Pancreas (tissue), 10 donors: ENCODE measurements around the gene SELL. TPM values are rescaled to one million over a fixed set of nuclear protein-coding genes. Genes with fewer than 3 reads are reported as not detected.
"Not testable (repeated sequence)": the region's sequence is repeated elsewhere in the genome, so short reads cannot be mapped to it uniquely, and the experiment has no call there.

Source experiments
- ATAC-seq, 4 donors: fragments of 200-7000 bp; cut with Tn5 transposase; one replicate each; pipeline versions ENCODE4 v1.8.0 to v1.9.1; 2020; ENCODE audit warnings: mild to moderate bottlenecking in 4 of 4, moderate library complexity in 4 of 4
- DNase-seq, 6 donors: peaks; one replicate each; pipeline ENCODE4 v3.0.0-alpha.2; 2020
- FAIRE-seq: peaks from 2 replicates; lab custom pipeline; 2012; peaks lifted over from hg19 to GRCh38; lab: Jason Lieb, UNC
- H3K27ac ChIP-seq, 4 donors: fragments of 200-600 bp; sonication (generic); 1 replicate in 3 of 4; 2 replicates in 1 of 4; pipeline versions ENCODE4 v1.5.0 to v1.8.0; 2020
- H3K27me3 ChIP-seq, 4 donors: fragments of 200-600 bp; one replicate each; pipeline ENCODE4 v1.8.0; 2021
- H3K36me3 ChIP-seq, 3 donors: fragments of 200-600 bp; sonication (generic) in 1 of 3; one replicate each; pipeline versions ENCODE4 v1.5.0 to v1.8.0; 2020 to 2021
- H3K4me1 ChIP-seq, 3 donors: fragments of 200-600 bp; one replicate each; pipeline ENCODE4 v1.8.0; 2021
- H3K4me3 ChIP-seq, 4 donors: fragments of 200-600 bp; sonication (generic) in 2 of 4; one replicate each; pipeline versions ENCODE4 v1.5.0 to v1.8.0; 2020 to 2021
- H3K9me3 ChIP-seq, 4 donors: fragments of 200-600 bp; one replicate each; pipeline ENCODE4 v1.8.0; 2021
- CTCF ChIP-seq, 4 donors: fragments of 200-600 bp; sonication (generic) in 3 of 4; IDR thresholded peaks; one replicate each; pipeline versions ENCODE4 v1.5.0 to v1.8.0; 2021; ENCODE audit warnings: antibody characterized with exemption in 4 of 4
- WGBS, 2 donors: extraction: QIAGEN DNeasy Blood & Tissue Kit; methylation state at CpG; one replicate each; pipeline ENCODE4 v1.1.7; 2013; 5-methylcytosine and 5-hydroxymethylcytosine counted together
- intact Hi-C, 3 donors: fragments of 100-400 bp; cut with DNase I; formaldehyde crosslinking; loops; one replicate each; pipeline versions ENCODE4 v1.11.1 to v1.14.2; 2022
- polyA plus RNA-seq, 2 donors: library from polyadenylated mRNA; stranded (reverse); fragments of 200-250 nt; gene quantifications; one replicate each; pipeline ENCODE4 v1.2.3, GENCODE V29; 2013
- total RNA-seq, 6 donors: library from RNA; stranded (reverse); fragmentation: NEBNext Ultra II Directional in 4 of 6; extraction: Animal tissue kit (Norgen Biotek cat#: 25700) in 4 of 6; gene quantifications; one replicate each; pipeline versions ENCODE4 v1.2.1 to v1.2.4, GENCODE V29; 2021 to 2023
- donor health status: healthy with polysubstance abuse.
- donor health status: DM: no; HTN: no; CAD: no; lungs with moderate emphysema.
- donor health status: DM: no; HTN: no; CAD: no.
- donor health status: control.
- donor health status: control.
- donor health status: Bipolar disorder and iron deficiency.
- donor health status: DM: yes; HTN: yes; CAD: no.
- donor health status: DM: no; HTN: no; CAD: no.
- donor health status: DM: no; HTN: no; CAD: no.
- donor health status: DM: yes; HTN: yes; CAD: no.

SELL gene
- total and polyA plus RNA-seq, 8 donors: 0.23 to 2.9 (median 0.87) TPM

DNA sequence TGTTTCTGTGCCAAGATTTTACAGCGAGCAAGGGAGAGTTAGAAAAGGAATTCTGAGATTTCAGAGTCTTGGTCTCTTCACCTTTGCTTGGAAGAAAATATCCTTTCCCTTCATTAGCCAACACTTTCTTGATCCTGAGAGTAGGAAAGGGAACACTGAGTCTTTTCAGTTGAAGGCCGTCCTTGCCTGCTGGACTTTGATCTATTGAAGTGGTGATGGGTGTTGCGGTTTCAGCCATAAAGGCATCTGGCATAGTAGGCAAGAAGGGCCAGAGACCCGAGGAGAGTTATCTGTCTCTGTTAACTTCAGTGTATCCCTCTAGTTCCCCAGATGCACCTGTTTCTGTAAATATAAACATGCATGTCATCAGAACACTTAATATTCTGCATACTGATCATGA is 12.7 kb upstream of the SELL start:
- Histone ChIP-seq H3K4me1 (no peaks in the 10 kb centered on the region), H3K27ac (no peak overlapping the region), H3K4me3 (no peak overlapping the region), H3K9me3 (no peaks in the 10 kb centered on the region), H3K36me3 (no peaks in the 10 kb centered on the region), H3K27me3 (no peaks in the 10 kb centered on the region)
- TF ChIP-seq CTCF (IDR thresholded peaks at IDR 0.05): no peak
- FAIRE-seq: no peak
- intact Hi-C loops: no loop called here
- ATAC-seq: no peak
- no peak for DNase-seq
- 30 to 31% methylated on average over 4 of the region's 4 CpGs for WGBS, 2 donors

DNA sequence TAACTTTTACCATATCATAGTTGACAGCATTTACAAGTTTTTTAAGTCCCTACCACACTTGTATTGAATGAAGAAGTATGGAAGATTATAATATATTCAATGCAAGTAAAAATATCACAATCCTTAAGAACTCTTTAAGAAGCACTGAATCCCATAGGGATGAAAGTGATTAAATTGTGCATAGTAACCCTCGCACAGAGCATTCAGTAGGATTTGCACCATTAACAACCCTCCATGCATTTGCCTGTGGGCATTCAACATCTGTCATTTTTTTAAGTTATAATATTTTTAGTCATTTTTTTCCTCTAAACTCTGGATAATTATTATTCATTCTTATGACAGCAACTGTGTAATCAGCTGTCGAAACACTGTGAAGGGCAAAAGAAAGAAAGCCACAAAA is 12.3 kb upstream of the SELL start:
- ATAC-seq: no peak
- WGBS, 2 donors: 63 to 72% methylated on average over 2 of the region's 2 CpGs

GRCh38 chr1:169722779-169723178 is 11.4 kb upstream of the SELL start:
- ATAC-seq: no peak
- H3K4me1 ChIP-seq: no peaks in the 10 kb centered on the region
- H3K36me3 ChIP-seq: no peaks in the 10 kb centered on the region
- intact Hi-C loops: no loop called here
- no peaks in the 10 kb centered on the region for H3K9me3 ChIP-seq
- H3K27ac ChIP-seq: no peak overlapping the region
- H3K4me3 ChIP-seq: no peak overlapping the region
- no peak for FAIRE-seq
- no peaks in the 10 kb centered on the region for H3K27me3 ChIP-seq
- DNase-seq: no peak
- no peak for TF ChIP-seq CTCF (IDR thresholded peaks at IDR 0.05)

More for the DNA sequence above, 12.3 kb upstream of the SELL start:
- Histone ChIP-seq H3K27ac (no peak overlapping the region), H3K9me3 (no peaks in the 10 kb centered on the region), H3K4me1 (no peaks in the 10 kb centered on the region), H3K36me3 (no peaks in the 10 kb centered on the region), H3K27me3 (no peaks in the 10 kb centered on the region), H3K4me3 (no peak overlapping the region)
- no peak for FAIRE-seq
- DNase-seq: no peak
- intact Hi-C loops: no loop called here
- no peak for TF ChIP-seq CTCF (IDR thresholded peaks at IDR 0.05)

DNA sequence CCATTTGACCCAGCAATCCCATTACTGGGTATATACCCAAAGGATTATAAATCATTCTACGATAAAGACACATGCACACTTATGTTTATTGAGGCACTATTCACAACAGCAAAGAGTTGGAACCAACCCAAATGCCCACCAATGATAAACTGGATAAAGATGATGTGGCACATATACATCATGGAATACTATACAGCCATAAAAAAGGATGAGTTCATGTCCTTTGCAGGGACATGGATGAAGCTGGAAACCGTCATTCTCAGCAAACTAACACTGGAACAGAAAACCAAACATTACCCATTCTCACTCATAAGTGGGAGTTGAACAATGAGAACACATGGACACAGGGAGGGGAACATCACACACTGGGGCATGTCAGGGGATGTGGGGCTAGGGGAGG is 3.7 kb upstream of the SELL start:
- ATAC-seq, FAIRE-seq, intact Hi-C loops, H3K36me3 ChIP-seq, H3K27me3 ChIP-seq, H3K9me3 ChIP-seq, DNase-seq, H3K4me1 ChIP-seq, H3K27ac ChIP-seq, H3K4me3 ChIP-seq: not testable (repeated sequence)
- 70 to 80% methylated on average over 2 of the region's 2 CpGs for WGBS, 2 donors

DNA sequence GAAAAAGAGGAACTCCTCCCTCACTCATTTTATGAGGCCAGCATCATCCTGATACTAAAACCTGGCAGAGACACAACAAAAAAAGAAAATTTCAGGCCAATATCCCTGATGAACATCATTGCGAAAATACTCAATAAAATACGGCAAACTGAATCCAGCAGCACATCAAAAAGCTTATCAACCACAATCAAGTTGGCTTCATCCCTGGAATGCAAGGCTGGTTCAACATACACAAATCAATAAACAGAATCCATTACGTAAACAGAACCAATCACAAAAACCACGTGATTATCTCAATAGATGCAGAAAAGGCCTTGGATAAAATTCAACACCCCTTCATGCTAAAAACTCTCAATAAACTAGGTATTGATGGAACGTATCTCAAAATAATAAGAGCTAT is 1.7 kb upstream of the SELL start:
- ATAC-seq, DNase-seq, H3K27me3 ChIP-seq, H3K36me3 ChIP-seq, H3K9me3 ChIP-seq, H3K4me1 ChIP-seq, FAIRE-seq, intact Hi-C loops, H3K27ac ChIP-seq, H3K4me3 ChIP-seq: not testable (repeated sequence)
- 60 to 69% methylated on average over 5 of the region's 5 CpGs for WGBS, 2 donors

- H3K27me3 ChIP-seq: peaks cover 0 to 3% (median 1%) of the 10 kb centered on the region in 4 donors
- FAIRE-seq (no peak), DNase-seq (no peak), ATAC-seq (no peak)
- no peaks in the 10 kb centered on the region for H3K4me1 ChIP-seq
- H3K4me3 ChIP-seq: no peak overlapping the region
- H3K27ac ChIP-seq: no peak overlapping the region
- WGBS, 2 donors: 68 to 77% methylated on average over 2 of the region's 2 CpGs
- no peaks in the 10 kb centered on the region for H3K36me3 ChIP-seq
- H3K9me3 ChIP-seq: no peaks in the 10 kb centered on the region
- no peak for TF ChIP-seq CTCF (IDR thresholded peaks at IDR 0.05)
- intact Hi-C loops: no loop called here
Observed at GRCh38 chr1:169712309-169712631, 850 bp upstream of the SELL start.
